Glutamatergic neuron (in vitro differentiated cells): ENCODE measurements around the gene PTGES2. TPM values are rescaled to one million over a fixed set of nuclear protein-coding genes. Genes with fewer than 3 reads are reported as not detected.

Experiments used
- DNase-seq: peaks from one replicate; pipeline ENCODE4 v3.0.0; 2022
- H3K27ac Mint-ChIP-seq: one replicate; pipeline ENCODE4 v1.8.0; 2020; ENCODE audit warnings: mild to moderate bottlenecking, mixed read lengths, inconsistent platforms; ENCODE audit not compliant: unreplicated experiment
- H3K27me3 Mint-ChIP-seq: one replicate; pipeline ENCODE4 v1.8.0; 2020; ENCODE audit warnings: mild to moderate bottlenecking, moderate library complexity, mixed read lengths, inconsistent platforms; ENCODE audit not compliant: unreplicated experiment
- H3K36me3 Mint-ChIP-seq: one replicate; pipeline ENCODE4 v1.8.0; 2020; ENCODE audit warnings: mild to moderate bottlenecking, mixed read lengths, inconsistent platforms; ENCODE audit not compliant: unreplicated experiment
- H3K4me1 Mint-ChIP-seq: one replicate; pipeline ENCODE4 v1.8.0; 2020; ENCODE audit warnings: mild to moderate bottlenecking, low read depth, mixed read lengths, inconsistent platforms; ENCODE audit not compliant: unreplicated experiment
- H3K4me3 Mint-ChIP-seq: one replicate; pipeline ENCODE4 v1.8.0; 2020; ENCODE audit warnings: mild to moderate bottlenecking, mixed read lengths, inconsistent platforms; ENCODE audit not compliant: unreplicated experiment
- H3K9me3 Mint-ChIP-seq: one replicate; pipeline ENCODE4 v1.8.0; 2020; ENCODE audit warnings: mild to moderate bottlenecking, moderate library complexity, mixed read lengths, inconsistent platforms; ENCODE audit not compliant: unreplicated experiment
- CTCF ChIP-seq: fragments of 200-600 bp; sonication (generic); IDR thresholded peaks from one replicate; pipeline ENCODE4 v1.5.0; 2021; ENCODE audit not compliant: partially characterized antibody, unreplicated experiment
- total RNA-seq: library from RNA; stranded (reverse); fragmentation: NEBNext Ultra II Directional; extraction: Animal tissue kit (Norgen Biotek cat#: 25700); gene quantifications from one replicate; pipeline ENCODE4 v1.2.1, GENCODE V29; 2021; ENCODE audit not compliant: unreplicated experiment

Gene PTGES2
- total RNA-seq, 1 donor from 2014 or later, result 85.1 TPM

GRCh38 chr9:128117613-128118471 is 9.7 kb downstream of the PTGES2 start:
- Mint-ChIP-seq H3K27me3 (peaks cover 3% of the 10 kb centered on the region), H3K27ac (peak overlapping the region; percentile 64), H3K4me3 (no peak overlapping the region), H3K9me3 (peaks cover 5% of the 10 kb centered on the region), H3K4me1 (peaks cover 7% of the 10 kb centered on the region), H3K36me3 (no peaks in the 10 kb centered on the region)
- peak; percentile 100 for TF ChIP-seq CTCF
- peak; percentile 98 for DNase-seq

- Mint-ChIP-seq H3K4me1 (peaks cover 7% of the 10 kb centered on the region), H3K9me3 (peaks cover 3% of the 10 kb centered on the region), H3K4me3 (no peak overlapping the region), H3K27ac (no peak overlapping the region), H3K27me3 (peaks cover 3% of the 10 kb centered on the region), H3K36me3 (no peaks in the 10 kb centered on the region)
- no peak for TF ChIP-seq CTCF
- no peak for DNase-seq
Measured at GRCh38 chr9:128116104-128117083, 11.1 kb downstream of the PTGES2 start.

DNA sequence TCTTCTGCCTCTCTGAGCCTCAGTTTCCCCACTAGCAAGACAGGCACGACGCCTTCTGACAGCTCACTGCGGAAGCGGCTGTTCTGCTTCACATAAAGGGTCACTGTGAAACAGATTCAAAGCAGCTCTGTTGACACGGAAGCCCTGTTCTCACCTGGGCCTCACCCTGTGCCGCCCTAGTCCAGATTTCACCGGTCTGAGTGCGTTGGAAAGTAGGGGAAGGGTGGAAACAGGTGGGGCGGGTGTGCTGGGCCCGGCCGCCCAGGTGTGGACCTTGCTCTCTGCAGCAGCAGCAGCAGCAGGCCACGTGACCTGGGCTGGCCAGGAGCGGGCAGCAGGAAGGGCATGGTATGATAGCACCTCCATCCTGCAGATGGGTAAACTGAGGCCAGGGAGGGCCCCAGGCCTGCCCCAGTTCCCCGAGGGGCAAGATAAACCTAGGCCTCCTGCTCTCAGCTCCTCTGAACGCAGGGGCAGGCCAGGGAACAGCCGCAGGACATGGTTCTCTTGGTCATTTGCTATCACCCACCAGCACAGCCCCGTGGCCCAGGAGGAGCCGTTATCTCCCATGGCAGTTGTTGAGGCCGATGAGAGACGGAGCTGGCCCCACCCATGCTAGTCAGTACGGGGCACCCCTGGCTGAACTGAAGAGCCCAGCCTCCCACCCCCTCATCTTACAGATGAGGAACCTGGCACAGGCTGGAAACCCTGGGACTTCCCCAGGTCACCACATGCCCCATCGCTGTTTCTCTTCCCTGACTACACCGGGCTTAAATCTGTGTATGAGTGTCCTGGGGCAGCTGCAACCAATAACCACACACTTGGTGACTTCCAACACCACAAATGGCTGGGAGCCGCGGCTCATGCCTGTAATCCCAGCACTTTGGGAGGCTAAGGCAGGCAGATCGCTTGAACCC is 12.1 kb downstream of the PTGES2 start:
- Mint-ChIP-seq H3K27ac (no peak overlapping the region), H3K4me1 (peaks cover 7% of the 10 kb centered on the region), H3K36me3 (no peaks in the 10 kb centered on the region), H3K9me3 (peaks cover 3% of the 10 kb centered on the region), H3K27me3 (peaks cover 3% of the 10 kb centered on the region), H3K4me3 (no peak overlapping the region)
- no peak for TF ChIP-seq CTCF
- peak; percentile 9 for DNase-seq

DNA sequence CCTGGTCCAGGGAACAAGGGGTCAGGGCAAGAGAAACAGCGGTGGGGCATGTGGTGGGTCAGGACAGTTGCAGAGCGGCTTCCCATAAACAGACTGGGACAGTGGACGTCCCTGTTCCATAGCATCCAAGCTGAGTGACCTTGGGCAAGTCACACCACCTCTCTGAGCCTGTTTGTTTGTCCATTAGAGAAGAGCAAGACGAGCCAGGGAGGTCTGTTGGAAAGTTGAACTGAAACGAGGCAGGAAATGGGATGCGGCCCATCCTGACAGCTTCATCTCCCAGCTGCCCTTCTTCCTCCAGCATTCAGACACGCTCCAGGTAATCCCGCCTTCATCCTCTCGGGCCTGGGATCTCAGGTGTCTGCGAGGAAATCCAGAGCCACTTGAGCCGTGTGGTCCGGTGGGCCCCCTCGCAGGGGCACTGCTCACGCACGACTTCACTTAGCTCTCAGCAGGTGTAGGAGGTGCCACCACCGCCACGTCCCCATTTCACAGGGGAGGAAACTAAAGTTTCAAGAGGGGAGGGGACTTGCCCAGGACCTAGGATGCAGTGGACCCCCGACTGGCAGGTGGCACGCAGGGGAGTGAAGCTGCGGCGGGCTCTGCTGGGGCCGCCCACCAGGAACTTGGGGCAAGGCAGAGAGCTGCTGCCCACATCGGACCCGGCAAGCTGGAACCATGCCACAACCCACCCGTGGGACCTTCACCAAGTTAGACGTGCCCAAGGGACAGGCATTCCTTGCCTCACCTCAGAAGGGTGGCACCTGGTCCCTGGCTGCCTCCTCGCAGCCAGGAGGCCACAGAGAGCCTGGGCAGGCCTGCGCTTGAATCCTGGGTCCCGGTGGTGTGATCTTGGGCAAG is 13.0 kb downstream of the PTGES2 start:
- peaks cover 12% of the 10 kb centered on the region for H3K4me1 Mint-ChIP-seq
- peaks cover 3% of the 10 kb centered on the region for H3K27me3 Mint-ChIP-seq
- no peak overlapping the region for H3K4me3 Mint-ChIP-seq
- DNase-seq, result peak; percentile 8
- H3K36me3 Mint-ChIP-seq, result no peaks in the 10 kb centered on the region
- TF ChIP-seq CTCF, result no peak
- H3K27ac Mint-ChIP-seq, result no peak overlapping the region
- peaks cover 3% of the 10 kb centered on the region for H3K9me3 Mint-ChIP-seq
